Prostate gland (tissue), 2 donors: ENCODE data around the gene LPCAT4.

Experiments
- POLR2A ChIP-seq: fragments of 450-650 bp; IDR thresholded peaks from one replicate; pipeline ENCODE4 v1.6.1; 2016; ENCODE audit warnings: antibody characterized with exemption, mild to moderate bottlenecking
- POLR2AphosphoS5 ChIP-seq: sonication (generic); formaldehyde crosslinking; IDR thresholded peaks from one replicate; pipeline ENCODE4 v1.6.1; 2017; ENCODE audit warnings: antibody characterized with exemption
- TF ChIP-seq, protein P1 (sequence below), 4 experiments: fragments of 200-600 bp in 2 of 4; fragments of 450-650 bp in 2 of 4; sonication (generic) in 2 of 4; IDR thresholded peaks; 1 replicate in 3 of 4; 2 replicates in 1 of 4; pipeline ENCODE4 v1.5.1; 2016 to 2019; ENCODE audit warnings: antibody characterized with exemption in 4 of 4, mild to moderate bottlenecking in 2 of 4, moderate library complexity in 2 of 4

DNA sequence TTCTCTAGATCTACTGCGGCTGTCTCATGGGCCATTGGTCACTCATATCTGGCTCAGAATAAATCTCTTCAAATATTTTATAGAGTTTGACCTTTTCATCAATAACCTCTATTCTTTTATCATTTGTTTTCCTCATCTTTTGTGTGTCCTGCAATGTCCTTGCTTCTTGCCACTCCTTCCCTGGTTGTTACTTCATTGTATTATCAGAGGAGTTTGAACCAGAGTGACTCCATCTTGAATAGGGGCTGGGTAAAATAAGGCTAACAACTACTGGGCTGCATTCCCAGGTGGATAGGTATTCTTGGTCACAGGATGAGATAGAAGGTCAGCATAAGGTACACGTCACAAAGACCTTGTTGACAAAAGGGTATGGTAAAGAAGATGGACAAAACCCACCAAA, 9.9 kb upstream of the LPCAT4 start:
- TF ChIP-seq, protein P1, sequence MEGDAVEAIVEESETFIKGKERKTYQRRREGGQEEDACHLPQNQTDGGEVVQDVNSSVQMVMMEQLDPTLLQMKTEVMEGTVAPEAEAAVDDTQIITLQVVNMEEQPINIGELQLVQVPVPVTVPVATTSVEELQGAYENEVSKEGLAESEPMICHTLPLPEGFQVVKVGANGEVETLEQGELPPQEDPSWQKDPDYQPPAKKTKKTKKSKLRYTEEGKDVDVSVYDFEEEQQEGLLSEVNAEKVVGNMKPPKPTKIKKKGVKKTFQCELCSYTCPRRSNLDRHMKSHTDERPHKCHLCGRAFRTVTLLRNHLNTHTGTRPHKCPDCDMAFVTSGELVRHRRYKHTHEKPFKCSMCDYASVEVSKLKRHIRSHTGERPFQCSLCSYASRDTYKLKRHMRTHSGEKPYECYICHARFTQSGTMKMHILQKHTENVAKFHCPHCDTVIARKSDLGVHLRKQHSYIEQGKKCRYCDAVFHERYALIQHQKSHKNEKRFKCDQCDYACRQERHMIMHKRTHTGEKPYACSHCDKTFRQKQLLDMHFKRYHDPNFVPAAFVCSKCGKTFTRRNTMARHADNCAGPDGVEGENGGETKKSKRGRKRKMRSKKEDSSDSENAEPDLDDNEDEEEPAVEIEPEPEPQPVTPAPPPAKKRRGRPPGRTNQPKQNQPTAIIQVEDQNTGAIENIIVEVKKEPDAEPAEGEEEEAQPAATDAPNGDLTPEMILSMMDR (IDR thresholded peaks at IDR 0.05) = no peak
- no peak for TF ChIP-seq POLR2A
- TF ChIP-seq POLR2AphosphoS5 = no peak
